GM18511 (cell line): Measurements from ENCODE around the gene RALB.

Experiments
- ATAC-seq: cut with Tn5 transposase; IDR thresholded peaks from one replicate; pipeline ENCODE4 v1.9.1; 2021; ENCODE audit warnings: mild to moderate bottlenecking, moderate library complexity; ENCODE audit not compliant: unreplicated experiment

Gene RALB

DNA sequence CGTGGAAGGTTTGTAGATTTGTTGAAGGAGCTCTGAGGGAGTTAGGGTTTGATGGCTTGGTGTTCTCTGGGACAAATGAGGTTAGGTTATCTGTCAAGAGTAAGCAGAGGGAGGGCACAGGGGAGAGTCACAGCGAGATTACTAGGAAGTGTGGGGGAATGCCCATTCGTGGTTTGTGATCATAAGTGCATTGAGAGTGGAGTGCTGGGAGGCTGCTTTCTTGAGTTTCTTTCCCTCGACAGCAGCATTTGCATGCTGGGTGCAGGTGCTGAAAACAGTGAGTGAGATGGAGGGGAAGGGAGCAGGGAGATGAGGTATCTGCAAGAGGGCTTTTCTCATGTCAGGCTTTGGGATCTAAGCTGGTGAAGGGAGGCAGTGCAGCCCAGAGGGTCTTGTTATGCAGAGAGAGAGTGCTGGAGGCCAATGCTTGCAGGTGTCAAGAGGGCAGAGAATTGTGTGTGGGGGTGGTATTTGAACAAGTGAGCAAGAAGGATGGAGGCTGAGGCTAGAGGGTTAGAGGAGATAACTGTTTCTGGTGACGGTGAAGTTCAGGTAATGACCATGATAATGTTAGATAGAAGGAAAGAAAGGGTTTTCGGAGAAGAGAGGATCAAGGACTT is 8.8 kb downstream of the RALB start:
- peak; percentile 87 for ATAC-seq

DNA sequence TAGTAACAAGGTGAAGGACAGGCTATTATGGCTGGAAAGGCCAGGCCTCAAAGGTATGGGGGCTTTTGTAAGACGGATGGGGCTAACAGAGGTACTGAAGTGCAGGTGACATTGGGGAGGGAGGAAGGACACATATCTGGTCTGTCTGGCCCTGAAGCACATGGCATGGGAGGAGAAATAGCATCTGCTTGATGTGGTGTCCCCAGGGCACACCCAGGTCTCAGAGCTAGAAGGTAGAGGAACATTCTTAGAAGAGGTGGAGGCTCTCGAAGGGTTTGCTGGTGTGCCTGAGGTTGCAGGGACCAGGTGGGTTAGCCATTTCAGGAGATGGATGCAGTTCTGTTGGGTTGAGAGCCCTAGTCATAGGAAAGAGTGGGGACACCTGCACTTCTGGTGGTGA is 9.5 kb downstream of the RALB start:
- ATAC-seq, result no peak

DNA sequence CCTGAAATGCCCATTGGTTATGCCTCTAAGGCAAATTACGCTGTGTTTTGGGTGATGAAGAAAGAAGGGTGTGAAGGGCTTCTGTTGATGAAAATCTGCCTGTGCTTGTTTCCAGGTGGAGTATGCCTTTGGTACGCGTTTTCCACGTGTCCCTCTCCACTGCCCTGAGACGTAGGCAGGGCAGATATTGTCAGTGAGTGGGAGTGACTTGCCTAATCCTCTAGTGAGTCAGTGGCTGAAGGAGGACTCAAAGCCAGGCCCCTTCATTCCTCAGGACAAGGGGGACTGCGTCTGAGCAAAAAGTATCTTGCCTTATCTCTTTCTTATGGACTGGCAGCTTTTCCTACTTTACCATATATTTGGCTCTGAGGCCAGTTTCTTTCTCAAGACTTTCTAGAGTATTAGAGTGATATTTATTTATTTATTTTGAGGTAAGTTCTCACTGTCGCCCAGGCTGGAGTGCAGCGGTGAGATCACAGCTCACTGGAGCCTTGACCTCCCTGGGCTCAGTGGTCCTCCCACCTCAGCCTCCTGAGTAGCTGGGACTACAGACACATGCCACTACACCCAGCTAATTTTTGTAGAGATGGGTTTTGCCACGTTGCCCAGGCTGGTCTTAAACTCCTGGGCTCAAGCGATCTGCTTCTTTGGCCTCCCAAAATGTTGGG is 10.2 kb downstream of the RALB start:
- no peak for ATAC-seq

DNA sequence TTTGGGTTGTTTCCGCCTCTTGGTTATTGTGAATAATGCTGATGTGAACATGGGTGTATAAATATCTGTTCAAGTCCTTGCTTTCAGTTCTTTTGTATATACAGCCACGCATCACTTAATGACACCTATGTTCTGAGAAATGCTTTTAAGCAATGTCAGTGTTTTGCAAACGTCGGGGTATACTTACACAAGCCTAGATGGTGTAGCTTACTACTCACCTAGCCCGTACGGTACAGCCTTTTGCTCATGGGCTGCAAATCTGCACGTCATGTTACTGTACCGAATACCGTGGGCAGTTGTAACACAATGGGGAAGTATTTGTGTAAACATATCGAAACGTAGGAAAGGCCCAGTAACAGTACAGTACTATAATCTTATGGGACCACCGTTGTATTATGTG is 12.4 kb downstream of the RALB start:
- no peak for ATAC-seq

DNA sequence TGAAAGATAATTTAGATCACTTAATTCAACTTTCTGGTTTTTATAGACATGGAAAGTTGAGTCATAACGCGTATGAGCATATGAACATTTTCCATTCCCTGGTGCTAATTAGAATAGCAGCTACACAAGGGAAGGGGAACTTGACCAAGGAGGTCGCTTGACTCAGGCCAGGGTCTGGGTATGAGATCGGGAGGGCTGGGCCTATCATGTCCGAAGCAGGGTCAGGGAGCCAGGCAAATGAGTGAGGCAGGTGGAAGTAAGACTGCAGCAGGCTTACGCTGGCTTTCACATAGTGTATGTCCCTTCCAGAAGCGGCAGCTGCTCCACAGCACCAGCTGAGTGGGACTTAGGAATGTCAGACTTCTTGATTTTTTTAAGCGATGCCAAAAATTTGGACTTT is 14.7 kb downstream of the RALB start:
- ATAC-seq, result no peak

DNA sequence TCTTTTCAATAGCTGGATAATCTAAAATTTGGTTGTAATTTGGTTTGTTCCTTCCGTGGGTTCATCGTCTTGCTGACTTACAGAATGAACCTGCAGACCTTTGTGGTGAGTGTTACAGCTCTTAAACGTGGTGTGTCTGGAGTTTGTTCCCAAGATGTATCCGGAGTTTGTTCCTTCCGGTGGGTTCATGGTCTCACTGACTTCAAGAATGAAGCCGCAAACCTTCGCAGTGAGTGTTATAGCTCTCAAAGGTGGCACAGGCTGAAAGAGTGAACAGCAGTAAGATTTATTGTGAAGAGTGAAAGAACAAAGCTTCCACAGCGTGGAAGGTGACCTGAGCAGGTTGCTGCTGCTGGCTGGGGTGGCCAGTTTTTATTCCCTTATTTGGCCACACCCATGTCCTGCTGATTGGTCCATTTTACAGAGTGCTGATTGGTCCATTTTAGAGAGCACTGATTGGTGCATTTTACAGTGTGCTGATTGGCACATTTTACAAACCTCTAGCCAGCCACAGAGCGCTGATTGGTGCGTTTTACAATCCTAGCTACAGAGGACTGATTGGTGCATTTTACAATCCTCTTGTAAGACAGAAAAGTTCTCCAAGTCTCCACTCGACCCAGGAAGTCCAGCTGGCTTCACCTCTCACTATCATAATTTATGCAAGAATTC is 16.6 kb downstream of the RALB start:
- ATAC-seq, result no peak

DNA sequence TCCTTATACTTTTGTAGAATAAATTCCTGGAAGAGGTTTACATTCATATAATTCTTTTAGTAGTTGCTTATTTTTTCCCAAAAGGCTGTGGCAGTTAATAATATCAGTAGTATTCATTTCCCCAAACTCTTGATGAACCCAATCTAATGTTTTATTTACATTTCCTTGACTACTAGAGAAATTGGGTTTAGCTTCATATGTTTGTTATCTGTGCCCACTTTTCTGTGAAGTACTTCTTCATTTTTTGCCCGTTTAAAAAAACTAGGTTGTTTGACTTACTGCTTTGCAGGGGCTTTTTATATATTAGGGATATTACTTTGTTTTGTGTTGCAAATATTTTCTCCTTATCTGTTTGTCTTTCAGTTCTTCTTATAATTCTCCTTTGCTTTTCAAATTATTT is 17.2 kb downstream of the RALB start:
- ATAC-seq, result no peak

DNA sequence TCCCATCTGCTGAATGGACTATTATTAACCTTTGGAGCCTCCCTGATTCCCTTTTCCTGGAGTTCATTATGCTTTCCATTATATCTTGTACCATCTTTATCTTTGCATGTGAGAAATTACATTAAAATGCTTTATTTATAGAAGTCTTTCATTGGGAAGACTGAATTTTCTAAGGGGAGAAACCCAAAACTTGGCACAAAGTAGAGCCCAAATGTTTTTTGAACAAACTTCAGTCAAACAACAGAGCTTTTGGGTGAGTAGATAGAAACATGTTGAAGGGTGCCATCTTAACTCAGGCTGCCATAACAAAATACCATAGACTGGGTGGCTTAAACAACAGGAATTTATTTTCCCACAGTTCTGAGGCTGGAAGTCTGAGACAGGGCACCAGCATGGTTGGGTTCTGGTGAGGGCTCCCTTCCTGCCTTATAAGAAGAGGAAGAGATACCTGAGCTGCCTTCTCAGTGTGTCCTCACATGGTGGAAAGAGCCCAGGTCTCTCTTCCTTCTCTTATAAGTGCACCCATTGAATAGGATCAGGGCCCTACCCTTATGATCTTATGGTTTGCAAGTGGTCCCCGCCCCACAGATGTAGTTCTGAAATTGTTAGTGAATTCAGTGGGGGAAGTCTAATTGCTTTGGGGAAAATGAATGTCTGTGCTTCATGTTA is 19.2 kb downstream of the RALB start:
- no peak for ATAC-seq

DNA sequence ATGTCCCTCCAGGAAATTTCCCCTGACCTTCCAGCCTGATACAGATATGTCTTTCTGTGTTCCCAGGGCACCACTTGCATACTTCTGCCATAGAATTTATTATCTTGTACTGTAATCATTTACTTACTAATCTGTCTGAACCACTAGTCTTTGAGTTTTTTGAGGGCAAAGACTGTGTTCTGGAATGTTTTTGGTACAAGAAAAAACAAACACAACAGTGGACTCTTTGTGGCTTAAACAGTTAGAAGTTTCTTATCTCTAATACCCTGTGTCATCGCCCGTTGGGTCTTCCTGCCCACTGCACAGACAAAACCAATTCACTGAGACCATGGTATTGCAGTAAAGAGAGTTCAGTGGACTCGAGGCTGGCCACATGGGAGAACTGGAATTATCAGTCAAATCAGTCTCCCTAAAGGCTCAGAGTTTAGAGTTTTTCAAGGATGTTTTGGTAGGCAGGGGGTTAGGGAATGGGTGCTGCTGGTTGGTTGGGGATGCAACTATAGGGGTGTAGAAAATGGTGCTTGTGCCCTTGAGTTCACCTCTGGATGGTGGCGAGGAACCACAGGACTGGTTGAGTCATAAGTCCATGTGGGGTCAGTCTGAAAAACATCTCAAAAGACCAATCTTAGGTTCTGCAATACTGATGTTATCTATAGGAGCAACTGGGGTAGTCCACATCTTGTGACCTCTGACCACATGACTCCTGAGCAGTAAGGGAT is 20.3 kb downstream of the RALB start:
- no peak for ATAC-seq

DNA sequence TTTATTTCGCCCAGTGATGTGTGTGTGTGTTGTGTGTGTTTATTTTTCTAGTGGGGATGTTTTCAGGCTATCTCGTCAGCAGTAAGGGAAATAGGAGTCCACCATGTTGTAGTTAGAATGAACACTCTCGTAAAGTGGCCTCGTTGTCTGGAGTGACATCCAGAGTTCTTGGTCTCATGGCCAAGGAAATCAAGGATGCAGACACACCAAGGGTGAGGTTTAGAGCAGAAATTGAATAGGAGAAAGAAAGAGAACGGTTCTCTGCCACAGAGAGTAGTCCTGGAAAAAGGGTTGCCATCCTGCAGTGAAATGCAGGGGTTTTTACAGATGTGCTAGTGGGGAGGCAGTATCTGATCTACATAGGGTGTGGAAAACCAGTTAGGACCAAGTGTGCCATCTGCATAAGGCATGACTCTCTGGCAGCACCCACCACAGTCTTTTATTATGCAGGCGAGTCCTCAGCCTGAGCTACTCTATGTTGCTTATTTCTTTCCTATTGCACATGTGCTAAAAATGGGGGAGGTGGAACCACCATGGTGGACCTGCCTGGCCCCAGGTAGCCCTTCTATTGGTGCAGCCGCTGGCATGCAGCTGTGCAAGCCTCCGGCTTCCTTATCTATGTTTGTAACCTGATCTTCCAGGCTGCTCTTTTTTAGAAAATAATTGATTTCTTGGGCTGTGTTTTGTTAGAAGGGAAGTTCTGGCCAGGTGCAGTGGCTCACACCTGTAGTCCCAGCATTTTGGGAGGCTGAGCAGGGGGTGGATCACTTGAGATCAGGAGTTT is 23.2 kb downstream of the RALB start:
- no peak for ATAC-seq

DNA sequence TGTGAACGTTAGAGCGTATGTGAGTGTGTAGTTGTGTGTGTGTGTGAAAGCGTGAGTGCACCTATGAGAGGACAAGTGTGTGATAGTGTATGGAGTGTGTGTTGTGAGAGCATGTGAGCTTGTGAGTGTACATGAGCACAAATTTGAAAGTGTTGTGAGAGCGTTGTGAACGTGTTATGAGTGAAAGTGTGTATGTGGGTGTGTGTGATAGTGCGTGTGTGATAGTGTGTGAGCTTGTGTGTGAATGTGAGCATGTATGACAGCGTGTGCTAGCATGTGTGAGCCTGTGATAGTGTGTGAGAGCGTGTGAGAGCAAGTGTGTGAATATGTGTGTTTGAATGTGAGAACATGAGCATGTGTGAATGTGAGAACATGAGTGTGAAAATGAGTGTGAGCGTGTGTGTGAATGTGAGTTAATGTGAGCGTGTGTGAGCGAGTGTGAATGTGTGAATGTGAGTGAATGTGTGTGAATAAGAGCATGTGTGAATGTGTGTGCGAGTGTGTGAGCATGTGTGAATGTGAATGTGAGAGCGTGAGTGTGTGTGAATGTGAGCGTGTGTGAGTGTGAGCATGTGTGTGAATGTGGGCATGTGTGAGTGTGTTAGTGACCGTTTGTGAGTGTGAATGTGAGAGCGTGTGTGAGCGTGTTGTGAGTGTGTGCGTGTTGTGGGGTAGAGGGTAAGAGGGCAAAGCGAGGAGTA is 25.0 kb downstream of the RALB start:
- ATAC-seq, result no peak

DNA sequence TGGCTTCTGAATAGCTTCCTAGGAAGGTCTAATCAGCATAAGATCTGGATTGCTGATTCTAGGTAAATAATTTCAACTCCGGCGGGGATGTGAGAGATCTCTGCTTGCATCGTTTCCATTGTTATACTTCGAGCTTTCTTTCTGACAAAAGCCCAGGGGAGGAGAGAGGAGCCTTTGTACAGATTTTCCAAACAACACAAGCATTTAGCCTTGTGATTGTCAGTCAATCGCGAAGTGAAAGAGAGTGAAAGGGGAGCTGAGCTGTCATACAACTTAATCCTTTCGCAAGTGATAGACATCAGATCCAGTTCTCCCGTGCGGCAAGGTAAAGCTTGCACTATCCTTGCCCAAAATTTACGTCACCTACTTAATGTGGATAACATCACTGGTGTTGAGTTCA is 26.2 kb downstream of the RALB start:
- ATAC-seq, result no peak

DNA sequence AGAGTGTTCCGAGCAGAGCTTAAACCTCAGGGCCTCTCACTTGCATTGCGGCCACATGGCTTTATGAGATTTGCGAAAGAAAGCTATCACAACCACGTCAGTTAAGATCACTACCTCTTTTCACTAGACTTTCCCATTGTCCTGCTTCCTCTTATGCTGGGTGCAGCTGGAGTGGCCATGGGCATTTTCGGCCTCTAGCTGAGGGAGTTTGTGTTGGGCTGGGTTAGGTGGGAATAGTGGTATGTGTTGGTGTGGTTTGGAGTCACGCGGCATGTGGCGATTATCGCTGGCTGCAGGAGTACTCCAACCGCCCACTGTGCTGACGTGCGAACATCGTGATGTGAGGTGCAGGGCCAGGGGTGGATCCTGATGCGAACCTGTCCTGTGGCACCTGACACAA is 27.1 kb downstream of the RALB start:
- no peak for ATAC-seq

DNA sequence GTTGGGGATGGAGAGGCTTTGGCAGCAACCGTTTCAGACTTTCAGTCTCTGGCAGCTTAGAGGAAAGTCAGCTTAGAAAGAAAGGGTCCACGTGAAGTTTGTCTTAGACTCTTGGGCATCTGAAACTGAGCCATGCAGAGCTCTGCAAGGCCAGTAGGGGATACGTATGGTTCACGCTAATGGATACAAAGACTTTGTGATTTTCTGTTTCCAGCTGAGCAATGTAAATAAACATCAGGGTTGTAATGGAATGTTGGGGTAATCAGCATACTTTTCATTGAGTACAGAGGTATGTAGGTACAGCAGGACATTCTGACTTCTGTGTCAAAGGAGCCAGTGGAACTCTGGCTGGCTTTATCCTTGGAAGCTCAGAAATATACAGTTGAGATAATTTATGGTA is 31.0 kb downstream of the RALB start:
- ATAC-seq, result no peak

DNA sequence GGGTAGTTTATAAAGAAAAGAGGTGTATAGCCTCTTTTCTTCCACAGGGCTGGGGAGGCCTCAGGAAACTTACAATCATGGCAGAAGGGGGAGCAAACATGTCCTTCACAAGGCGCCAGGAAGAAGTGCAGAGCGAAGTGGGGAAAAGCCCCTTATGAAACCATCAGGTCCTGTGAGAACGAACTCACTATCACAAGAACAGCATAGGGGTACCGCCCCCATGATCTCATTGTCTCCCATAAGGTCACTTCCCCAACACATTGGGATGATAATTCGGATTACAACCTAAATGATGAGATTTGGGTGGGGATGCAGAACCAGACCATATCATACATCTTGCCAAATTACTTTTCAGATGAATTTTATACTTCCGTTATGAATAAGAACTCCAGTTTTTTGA is 32.4 kb downstream of the RALB start:
- no peak for ATAC-seq

DNA sequence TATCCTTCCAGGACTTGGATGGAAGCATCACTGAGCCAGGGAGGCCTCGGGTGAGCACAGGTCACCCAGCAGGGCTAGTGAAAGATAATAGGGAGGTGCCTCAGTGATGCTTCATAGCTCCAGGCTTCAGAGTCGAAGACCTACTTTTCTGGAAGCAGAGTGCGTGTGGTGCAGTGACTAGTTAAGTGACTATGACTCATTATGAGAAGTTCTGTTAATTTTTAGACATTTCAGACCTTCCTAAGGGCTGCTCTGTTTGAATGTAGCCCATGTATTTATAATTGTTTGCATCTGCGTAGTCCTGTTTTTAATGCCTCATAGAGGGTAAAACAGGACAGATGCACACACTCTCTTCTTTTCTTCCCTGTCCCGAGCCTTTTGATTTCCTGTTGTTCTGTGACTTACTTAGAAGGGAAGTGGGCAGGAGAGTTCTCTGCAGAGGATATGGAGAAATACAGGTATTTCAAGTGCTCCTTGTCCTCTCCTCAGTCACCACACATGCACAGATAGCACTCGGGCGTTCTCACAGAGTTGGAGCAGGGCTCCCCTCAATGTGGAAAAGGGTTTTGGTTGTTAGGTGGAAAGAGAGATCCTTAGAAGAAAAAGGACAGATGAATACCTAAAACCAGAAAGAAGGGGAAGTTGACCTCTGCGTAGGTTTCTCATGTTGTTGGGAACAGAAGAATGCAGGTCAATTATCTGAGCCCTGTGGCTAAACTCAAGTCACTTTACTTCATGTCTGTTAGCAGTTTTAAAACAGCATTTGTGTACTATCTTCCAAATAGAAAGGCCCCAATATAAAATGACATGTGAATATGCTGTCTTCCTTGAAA is 34.7 kb downstream of the RALB start:
- peak; percentile 99 for ATAC-seq

DNA sequence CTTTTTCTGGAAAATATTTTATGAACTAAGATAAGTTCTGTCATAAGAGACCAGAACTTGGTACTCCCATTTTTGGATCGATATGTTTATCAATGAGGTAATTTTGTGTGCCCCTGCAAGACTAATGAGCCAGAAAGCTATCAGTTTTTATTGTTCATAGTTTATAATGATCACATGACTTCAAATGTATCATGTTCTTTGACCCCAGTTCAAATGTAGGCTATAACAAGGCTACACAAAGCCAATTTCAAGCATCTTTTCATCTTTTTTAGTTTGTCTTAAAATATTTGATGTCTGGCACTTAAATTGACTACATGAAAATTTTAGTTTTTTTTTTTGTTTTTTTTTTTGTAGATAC is 35.3 kb downstream of the RALB start:
- ATAC-seq, result no peak

DNA sequence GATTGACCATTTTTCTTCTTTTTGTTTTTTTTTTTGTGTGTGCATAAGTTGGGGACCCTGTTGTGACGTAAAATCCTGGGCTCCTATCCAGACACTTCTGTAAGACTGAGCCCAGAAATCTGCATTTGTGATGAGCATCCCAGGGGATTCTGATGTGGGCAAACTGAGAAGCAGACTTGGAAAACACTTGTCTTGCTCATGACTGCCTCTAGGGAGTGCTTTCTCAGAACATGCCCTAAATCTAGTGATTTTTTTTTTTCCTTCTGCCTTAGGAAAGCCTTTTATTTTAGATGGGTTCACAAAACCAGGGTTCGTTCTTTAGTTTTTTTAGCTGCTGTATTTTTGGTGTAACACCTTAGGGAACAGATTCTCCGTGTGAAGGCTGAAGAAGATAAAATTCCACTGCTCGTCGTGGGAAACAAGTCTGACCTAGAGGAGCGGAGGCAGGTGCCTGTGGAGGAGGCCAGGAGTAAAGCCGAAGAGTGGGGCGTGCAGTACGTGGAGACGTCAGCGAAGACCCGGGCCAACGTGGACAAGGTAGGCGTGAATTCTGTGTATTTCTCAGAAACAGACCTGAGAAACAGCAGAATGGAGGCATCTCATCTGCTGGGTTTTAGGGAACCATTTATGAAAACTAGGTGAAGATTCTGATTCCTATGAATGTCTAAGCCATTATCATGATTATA is 36.7 kb downstream of the RALB start:
- ATAC-seq, result no peak

DNA sequence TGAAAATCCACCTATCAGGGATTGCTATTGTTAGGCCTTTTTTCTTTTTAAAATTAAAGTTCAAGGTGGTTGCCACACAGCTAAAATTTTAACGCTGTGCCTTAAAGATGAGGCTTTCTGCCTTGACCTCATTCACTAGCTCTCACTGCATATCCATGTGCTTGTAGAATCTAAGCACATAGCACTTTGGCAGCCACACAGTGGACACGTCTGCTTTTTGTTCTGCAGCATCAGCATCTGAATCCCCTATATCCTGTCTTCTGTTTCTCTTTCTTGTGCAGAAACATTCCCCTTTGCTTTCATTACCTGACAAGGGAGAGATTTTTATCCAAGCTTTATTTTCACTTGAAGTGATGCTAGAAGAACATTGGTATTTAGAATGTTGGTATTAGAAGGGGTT is 38.1 kb downstream of the RALB start:
- ATAC-seq, result no peak
